HG03103 (cell line): ENCODE measurements around the gene ETFB.

Source experiments
- ATAC-seq: cut with Tn5 transposase; IDR thresholded peaks from one replicate; pipeline ENCODE4 v1.9.1; 2021; ENCODE audit warnings: low read depth; ENCODE audit not compliant: unreplicated experiment

Gene ETFB

GRCh38 chr19:51375504-51376221 lies 9.5 kb upstream of the ETFB start:
- no peak for ATAC-seq

- ATAC-seq: peak; percentile 37
These were observed 6.7 kb upstream of the ETFB start, which contains the start of gene NKG7 for GRCh38 chr19:51372649-51373504. TSS of gene NKG7 (minus strand) at chr19:51372654. CDS start at chr19:51372535, 119 bp downstream.

GRCh38 chr19:51372021-51372648 lies 5.9 kb upstream of the ETFB start:
- ATAC-seq: no peak

GRCh38 chr19:51371186-51371690 lies 5.0 kb upstream of the ETFB start:
- ATAC-seq: no peak

- ATAC-seq: no peak
These were observed 4.0 kb upstream of the ETFB start for GRCh38 chr19:51370230-51370629.

- no peak for ATAC-seq
These were observed 2.4 kb upstream of the ETFB start, which contains the start of gene CLDND2 for GRCh38 chr19:51368366-51369282. TSS of gene CLDND2 (minus strand) at chr19:51369003. CDS start at chr19:51368577, 426 bp downstream.

GRCh38 chr19:51367565-51368365 lies 1.6 kb upstream of the ETFB start:
- peak; percentile 60 for ATAC-seq

GRCh38 chr19:51367255-51367564 lies 1.0 kb upstream of the ETFB start:
- peak; percentile 6 for ATAC-seq

GRCh38 chr19:51366389-51367254 lies 434 bp upstream of the ETFB start:
- ATAC-seq: peak; percentile 43

- ATAC-seq: no peak
These were observed 800 bp downstream of the ETFB start for GRCh38 chr19:51365211-51365964.

GRCh38 chr19:51364200-51365106 lies 1.7 kb downstream of the ETFB start:
- no peak for ATAC-seq

GRCh38 chr19:51361239-51361638 lies 4.9 kb downstream of the ETFB start:
- ATAC-seq: no peak

- no peak for ATAC-seq
These were observed 6.9 kb downstream of the ETFB start for GRCh38 chr19:51359294-51359693.

- ATAC-seq: no peak
These were observed 8.2 kb downstream of the ETFB start for GRCh38 chr19:51357952-51358351.

GRCh38 chr19:51356159-51356801 lies 9.9 kb downstream of the ETFB start:
- no peak for ATAC-seq

GRCh38 chr19:51354742-51355148 lies 11.4 kb downstream of the ETFB start:
- ATAC-seq: no peak
